HG03108 (cell line): ENCODE results near the gene IQCH.

Source experiments
- ATAC-seq: cut with Tn5 transposase; IDR thresholded peaks from one replicate; pipeline ENCODE4 v1.9.1; 2021; ENCODE audit warnings: moderate library complexity; ENCODE audit not compliant: unreplicated experiment

The IQCH gene

DNA sequence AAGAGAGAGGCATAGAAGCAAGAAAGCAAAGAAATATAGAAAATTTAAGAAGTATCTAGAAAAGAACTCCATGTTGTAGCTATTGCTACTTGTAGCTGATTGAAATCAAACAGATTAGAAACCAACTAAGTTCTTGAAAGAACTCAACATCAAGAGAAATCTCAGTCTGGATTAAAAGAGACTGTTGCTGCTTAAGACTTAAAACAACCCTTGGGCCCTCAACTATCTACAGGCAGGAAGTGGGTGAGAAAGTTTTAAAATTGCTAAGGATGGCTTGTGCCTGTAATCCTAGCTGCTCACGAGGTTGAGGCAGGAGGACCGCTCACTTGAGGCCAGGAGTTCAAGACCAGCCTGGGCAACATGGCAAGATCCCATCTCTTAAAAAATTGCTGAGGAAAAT is 227.1 kb downstream of the IQCH start:
- no peak for ATAC-seq

DNA sequence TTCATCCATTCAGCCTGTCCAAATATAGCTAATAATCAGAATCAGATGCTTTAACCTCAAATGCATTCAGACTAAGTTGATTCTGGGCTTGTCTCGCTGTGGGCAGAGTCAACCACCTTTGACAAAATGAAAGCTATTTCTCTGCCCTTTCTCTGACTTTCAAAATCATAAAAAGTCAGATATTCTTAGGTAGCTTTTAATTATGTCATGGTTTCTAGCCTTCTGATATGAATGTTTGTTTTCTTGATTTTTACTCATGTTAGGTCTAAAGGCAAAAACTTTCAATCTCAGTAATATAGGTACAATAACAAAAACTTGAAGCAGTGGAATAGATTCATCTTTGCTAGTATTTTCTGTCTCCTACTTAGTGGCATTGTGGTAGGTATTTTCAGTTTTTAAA is 241.0 kb downstream of the IQCH start:
- no peak for ATAC-seq

DNA sequence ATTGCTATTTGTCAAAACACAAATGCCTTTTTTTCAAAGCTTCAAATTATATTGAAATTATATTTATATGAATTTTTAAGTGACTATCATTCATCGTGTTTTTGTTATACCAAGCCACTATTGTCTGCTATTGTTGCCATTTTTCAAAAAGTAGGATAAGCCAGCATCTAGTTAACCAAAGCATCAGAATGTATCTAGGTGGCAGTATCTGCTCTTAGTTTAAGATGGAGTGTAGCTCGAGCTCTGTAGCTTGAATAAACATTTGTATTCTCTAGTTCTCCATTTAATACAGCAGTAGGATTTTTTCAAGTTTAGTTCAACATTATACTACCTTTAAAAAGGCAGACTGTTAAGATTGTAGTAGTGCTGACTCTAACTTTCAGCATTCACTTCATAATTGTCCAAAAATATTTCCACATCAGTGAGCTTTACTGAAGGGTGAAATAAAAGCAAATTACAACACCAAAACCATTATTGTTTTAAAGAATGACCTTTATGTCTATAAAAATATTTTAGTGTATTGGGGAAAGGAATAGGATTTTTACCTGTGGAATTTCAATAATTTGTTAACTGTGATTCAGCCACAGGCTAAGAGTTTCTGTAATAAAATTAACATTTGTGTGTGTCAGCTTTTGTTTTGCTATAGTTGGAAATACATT is 246.7 kb downstream of the IQCH start:
- no peak for ATAC-seq

DNA sequence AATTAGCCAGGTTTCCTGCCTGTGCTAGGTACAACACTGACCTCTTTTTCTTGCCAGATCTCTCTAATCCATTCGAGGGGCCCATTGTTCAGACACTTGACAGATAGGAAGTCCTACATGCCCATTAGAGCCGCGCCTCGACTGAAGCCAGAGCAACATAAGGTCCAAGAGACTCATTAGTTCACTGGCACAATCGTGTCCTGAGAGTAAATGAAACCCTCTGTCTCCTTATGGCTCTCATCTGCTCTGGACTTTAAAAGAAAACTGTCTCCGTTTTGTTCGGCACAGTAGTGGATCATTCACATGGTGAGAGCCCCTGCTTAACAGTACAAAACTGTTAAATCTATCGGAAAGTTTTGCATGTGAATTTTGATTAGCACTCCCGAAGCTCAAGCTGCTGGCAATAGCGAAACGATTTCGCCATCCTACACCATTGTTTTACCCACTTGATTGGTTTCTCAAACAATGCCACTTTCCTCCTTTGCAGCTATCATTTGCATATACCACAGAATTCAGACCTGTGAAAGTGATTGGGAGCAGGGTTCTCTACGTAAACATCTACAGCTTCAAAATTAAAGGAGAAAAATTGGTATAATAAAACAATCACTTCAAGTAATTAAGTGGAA is 247.4 kb downstream of the IQCH start:
- no peak for ATAC-seq

DNA sequence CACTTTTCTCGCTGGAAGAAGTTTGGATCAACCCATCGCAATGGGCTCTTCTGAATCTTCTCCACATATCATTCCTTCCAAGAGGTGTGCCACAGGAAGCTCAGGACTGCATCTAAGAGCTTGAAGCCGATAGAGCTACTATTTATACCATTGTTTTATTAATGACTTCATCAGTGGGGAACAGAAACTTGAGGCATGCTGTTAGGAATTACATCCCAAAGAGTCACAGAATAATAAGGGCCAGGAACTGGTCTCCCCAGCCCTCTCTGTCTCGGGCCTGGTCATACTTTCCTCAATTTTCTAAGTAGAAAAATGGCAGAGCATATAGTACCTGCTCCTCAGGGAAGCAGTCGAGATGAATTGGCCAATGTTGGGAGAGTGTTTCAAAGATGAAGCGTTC is 249.5 kb downstream of the IQCH start:
- no peak for ATAC-seq

DNA sequence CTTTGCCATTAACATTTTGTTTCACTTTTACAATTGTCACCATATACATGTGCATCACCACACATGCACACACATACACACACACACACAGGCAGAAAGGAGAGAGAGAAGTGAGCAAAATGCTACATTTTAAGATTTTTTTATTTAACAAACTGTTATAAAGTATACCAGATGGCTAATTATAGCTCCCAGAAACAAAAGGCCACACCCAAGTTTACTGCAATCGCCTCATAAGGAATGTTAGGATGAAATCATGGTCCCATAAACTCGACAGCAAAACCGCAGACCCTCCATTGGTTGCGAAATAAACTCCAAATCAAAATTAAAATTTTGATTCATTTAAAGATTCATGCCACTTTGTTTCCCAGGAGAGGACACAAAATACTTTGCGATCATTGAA is 250.2 kb downstream of the IQCH start:
- ATAC-seq = no peak

DNA sequence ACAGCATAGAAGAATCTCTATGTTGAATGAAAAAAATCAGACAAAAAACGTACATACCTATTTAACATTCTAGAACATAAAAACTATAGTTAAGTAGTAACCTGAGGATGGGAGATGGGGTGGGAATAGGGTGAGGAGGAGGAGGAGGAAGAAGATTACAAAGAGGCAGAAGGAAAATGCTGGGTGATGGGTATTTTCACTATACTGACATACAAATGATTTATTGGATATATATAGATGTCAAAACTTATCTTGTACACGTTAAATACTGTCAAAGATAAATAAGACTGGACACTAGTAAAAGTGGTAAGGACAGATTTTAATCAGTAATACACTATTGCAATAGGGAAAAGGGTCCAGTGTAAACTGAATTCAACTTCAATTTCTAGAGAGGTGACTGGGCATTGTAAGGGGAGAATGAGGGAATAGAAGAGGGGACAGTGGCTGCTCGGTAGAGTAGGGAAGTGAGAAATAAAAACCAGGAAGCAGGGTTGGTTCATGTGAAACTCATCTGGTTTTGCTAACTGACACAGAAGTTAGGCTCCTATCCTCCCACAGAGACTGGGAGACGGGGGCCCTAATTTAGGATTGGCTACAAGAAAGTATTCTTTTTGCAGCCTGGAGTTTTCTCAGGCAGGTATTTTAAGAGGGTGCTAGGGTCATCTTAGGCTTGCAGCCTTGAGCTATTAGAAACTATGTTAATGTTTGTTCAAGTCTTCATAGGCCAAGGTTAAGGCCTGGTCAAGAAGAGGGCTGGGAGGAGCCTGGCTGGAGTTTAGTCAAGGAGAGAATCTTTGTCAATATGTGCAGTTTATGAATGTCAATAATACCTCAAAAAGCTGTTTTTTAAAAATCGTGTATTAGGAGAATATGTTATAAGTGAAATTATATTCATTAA is 251.3 kb downstream of the IQCH start:
- no peak for ATAC-seq

DNA sequence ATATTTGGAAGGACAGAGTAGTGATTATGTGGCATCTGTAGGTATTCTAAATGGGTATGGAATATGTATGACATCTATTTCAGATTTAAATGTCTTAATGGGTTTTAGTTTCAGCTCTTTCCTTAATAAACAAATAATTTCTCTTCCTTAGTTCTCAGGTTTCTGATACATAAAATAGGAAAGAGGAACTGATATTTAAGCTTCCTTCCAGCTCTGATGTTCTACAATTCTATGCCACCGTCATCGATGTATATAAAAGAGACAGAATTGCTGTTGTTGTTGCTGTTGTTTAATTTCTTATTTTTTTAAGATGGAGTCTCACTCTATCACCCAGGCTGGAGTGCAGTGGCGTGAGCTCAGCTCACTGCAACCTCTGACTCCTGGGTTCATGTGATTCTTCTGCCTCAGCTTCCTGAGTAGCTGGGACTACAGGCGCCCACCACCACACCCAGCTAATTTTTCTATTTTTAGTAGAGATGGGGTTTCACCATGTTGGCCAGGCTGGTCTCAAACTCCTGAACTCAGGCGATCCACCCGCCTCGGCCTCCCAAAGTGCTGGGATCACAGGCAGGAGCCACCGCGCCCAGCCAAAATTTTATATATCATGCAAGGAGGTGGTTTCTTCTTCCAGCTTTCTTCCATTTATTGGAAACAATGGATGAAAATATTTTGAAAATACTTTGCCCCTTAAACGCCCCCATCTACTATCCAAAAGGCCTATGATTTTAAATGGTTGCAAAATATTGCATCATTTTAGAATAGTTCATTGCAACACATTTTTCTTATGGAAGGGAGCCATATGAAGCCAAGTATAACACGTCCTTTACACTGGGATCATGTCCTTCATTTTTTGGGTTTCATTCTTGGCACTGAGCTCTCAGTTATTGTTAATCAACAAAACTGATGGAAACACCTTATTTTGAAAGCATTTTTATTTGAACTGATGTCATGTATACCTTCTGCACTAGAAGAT is 252.5 kb downstream of the IQCH start:
- no peak for ATAC-seq

DNA sequence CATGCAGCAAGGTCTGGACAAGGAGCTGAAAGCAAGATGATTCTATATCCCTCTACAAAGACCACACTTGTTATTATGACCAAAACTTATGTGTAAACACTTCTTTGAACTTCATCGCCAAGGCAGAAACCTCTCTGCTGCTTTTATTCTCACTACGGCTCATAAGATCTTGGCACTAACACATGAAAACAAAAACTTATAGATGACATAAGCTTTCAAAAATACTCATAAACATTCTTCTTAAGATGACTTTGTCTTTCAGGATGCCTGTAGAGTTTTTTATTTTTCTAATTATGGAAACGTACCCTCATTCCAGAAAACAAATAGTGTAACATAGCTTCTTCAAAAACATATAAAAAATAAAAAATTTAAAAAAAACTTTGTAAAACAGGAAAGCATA is 253.8 kb downstream of the IQCH start:
- no peak for ATAC-seq

DNA sequence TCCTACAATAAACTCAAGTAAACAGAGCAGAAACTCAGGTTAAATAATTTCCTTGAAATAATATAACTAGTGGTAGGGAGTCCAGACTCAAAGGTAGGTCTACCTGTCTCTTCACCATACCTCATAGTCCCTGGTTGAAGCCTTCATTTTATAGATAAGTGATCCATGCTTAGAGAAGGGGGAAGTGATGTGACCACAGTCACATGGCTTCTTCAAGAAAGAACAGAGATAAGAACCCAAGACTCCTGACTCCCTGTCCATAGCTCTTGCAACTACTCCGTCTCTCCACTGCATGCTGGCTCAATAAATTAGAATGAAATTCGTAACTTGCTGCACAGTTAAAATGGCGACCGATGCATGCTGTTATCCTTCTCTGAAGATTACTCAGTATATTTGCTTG is 255.3 kb downstream of the IQCH start:
- no peak for ATAC-seq

DNA sequence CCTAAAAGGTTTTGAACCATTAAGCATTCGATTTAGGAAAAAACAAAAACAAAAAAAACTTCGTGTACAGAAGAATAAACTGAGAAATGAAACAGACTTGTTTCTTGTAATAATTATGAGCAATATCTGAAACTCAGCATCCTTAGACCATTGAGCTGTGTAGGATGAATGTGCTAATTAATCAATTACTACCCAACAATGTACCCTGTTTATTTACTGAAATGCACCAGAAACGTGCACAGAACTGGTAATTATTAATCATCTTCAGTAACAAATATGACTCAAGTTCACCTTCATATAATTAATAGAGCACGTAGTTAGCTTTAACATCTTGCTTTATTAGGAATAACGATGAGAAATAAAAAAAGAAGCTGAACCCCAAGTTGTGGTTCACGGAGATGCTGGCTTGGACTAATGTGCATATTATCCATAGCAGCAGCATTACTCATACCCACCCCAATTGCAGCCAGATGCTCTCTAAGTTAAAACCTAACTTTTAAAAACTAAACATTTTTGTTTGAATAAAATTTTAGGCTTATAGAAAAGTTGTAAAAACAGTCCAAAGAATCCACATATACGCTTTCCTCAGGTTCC is 256.1 kb downstream of the IQCH start:
- ATAC-seq = no peak

DNA sequence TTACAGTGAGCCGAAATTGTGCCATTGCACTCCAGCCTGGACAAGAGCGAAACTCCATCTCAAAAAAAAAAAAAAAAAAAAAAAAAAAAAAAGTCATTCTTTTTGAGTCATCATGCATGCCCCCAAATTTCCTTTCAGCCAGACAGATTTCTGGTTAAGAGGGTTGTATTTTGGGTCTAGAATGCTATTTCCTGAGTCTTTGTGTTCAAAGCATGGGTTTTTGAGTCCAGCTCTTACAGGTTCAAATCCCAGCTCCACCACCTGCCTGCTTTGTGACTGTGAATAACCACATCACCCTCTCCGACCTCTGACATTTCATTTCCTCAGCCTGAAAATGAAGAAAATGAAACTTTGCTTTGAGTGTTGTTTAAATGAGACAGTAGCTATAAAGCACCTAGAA is 257.0 kb downstream of the IQCH start:
- no peak for ATAC-seq

DNA sequence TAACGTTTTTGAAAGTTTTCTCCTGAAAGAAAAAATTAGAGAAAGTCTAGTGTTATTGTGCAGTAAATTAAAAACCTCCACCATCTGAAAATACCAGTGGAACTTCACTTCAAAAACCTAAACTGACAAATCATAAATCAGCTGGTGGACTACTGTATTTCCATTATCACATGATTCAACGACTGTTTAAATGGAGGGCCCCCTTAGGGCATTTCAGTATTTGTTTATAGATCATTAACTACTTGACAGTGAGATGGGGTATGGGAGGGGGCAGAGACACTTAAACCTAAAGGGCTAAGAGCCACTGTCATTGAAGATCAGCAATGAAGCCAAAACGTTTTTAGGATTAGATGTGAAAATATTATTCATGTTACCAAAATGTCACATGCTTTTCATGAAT is 257.6 kb downstream of the IQCH start:
- ATAC-seq = no peak

DNA sequence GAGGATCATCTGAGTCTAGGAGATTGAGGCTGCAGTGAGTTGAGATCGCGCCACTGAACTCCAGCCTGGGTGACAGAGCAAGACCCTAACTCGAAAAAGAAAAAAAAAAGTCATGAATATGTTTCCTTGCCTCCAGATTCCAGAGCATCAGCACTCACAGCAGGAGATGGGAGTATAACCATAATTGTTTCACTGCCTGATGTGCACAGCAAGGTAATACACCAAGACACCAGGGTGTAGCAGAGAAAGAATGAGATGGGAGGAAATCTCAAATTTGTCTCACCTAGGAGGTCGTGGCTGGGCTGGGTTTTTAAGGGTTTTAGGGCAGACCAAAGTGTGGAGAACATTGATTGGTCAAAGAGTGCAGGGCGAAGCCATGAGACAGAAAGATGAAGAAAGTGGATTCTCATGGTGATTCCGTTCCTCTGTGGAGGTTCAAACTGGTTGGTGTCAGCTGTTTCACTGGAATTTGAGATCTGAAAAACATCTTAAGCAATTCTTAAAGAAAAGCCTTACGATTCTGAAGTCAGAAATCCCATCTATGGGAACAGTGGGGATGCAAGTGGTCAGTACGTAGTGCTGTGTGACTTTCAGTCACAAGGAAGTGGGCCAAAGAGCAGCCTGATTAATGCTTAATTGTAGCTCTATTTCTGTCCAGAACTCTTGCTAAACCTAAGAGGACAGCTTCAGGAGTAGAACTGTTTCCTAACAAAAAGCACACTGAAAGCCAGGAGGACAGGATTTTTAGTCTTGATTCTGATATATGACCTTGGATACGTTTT is 258.5 kb downstream of the IQCH start:
- no peak for ATAC-seq

DNA sequence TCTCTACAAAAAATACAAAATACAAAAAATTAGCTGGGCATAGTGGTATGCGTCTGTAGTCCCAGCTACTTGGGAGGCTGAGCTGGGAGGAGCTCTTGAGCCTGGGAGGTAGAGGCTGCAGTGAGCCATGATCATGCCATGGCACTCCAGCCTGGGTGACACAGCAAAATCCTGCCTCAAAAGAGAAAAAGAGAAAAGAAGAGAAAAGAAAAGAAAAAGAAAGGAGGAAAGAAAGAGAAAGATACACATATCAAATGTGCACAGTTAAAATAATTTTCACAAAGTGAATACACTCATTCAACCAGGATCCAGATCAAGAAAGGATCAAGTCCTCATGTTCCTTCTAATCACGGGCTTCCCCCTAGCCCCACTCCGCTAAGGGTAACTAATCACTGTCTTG is 260.5 kb downstream of the IQCH start:
- no peak for ATAC-seq

DNA sequence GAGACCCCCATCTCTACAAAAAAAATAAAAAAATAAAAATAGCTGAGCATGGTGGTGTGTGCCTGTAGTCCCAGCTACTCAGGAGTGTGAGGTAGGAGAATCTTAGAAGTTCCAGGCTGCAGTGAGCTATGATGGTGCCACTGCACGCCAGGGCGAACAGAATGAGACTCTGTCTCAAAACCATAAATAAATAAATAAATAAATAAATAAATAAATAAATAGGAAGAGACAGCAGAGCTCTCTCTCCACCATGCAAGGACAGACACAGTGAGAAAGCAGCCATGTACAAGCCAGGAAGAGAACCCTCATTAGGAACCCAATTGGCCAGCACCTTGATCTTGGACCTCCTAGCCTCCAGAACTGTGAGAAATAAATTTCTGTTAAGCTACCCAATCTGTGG is 261.0 kb downstream of the IQCH start:
- ATAC-seq = no peak

DNA sequence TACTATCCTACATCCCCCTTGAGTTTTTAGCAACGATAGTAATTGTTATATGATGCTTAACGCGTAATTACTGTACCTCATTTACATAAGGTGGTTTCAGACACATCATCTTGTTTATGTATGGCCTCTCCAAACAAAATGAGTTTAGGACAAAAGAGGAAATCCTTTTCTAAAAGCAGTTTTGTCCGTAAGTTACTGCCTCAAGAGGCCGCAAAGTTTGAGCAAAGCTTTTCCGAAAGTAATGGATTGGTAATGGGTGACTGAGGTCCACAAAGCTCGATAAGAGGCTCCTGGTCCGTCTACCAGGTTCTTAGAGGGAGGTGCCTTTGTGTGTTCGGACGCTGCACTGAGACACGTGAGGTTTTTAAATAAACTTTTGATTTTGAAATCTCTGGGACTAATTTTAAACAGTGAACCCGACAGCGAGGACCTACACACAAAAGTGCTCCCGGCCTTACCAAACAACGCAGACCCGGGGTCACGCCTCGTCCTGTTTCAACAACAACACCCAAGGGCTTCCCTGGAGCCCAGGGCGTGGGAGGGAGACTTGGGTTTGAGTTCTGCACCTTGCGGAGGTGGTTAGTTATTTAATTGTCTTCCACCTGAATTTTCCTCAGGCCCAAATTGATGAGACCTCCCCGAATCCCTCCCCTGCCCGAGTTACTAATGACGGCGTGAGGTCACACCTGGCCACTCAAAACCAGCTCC is 265.9 kb downstream of the IQCH start:
- ATAC-seq = no peak

DNA sequence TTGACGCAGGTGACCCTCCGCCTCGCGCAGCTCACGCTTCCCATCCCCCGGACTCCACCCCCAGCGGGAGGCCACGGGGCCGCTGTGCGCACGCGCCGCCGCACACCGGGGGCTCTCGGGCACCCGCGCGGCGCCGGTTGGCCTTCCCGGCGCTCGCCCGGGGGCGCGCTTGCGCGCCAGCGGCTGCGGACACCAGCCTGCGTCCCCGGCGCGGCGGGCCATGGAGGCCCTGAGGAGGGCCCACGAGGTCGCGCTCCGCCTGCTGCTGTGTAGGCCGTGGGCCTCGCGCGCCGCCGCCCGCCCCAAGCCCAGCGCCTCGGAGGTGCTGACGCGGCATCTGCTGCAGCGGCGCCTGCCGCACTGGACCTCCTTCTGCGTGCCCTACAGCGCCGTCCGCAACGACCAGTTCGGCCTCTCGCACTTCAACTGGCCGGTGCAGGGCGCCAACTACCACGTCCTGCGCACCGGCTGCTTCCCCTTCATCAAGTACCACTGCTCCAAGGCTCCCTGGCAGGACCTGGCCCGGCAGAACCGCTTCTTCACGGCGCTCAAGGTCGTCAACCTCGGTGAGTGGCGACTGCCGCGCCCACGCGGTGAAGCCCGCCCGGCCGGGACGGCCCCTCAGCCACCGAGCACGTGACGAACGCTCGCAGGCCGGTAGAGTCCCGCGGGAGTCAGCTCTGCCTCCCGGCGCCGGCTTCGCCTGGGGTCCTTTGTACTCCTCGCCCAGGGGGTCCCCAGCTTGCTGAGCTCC is 266.6 kb downstream of the IQCH start, which contains the start of gene C15orf61:
Gene C15orf61 (plus strand): TSS at position 103 of the 754 bp plus-strand sequence. CDS start 118 bp downstream, at position 221.
- ATAC-seq = peak; percentile 66
